IMR-90 (cell line): ENCODE measurements around the gene LYRM4. TPM values are rescaled to one million over a fixed set of nuclear protein-coding genes. Genes with fewer than 3 reads are reported as not detected.

Source experiments
- ATAC-seq: fragments of 200-7000 bp; cut with Tn5 transposase; 2 replicates; pipeline ENCODE4 v1.9.1; 2020; ENCODE audit warnings: low read depth, mild to moderate bottlenecking, moderate library complexity
- BruUV-seq: library from RNA; stranded (reverse); fragments of 400-500 nt; replicated peaks from 2 replicates; lab custom pipeline; 2021; lab: Mats Ljungman, UMichigan
- CTCF ChIA-PET: fragments of 300-600 bp; formaldehyde crosslinking; extraction: SDS; loops from one replicate; lab custom pipeline; 2021; ENCODE audit warnings: antibody characterized with exemption; lab: Yijun Ruan, JAX
- POLR2A ChIA-PET: fragments of 300-600 bp; sonication (Branson Sonifier 250); formaldehyde crosslinking; loops from one replicate; lab custom pipeline; 2022; ENCODE audit warnings: antibody characterized with exemption; ENCODE audit not compliant: unreplicated experiment; lab: Charles Lee
- DNase-seq: peaks from one replicate; pipeline ENCODE4 v3.0.0; 2013
- H2AFZ ChIP-seq: replicated peaks from 2 replicates; pipeline ENCODE3; 2013; ENCODE audit warnings: low read length, mild to moderate bottlenecking; ENCODE audit not compliant: poor library complexity
- H2AK5ac ChIP-seq: 2 replicates; pipeline ENCODE4 v1.6.1; 2013; ENCODE audit warnings: low read depth, low read length, inconsistent platforms
- H2AK9ac ChIP-seq: replicated peaks from 2 replicates; pipeline ENCODE3; 2013; ENCODE audit warnings: mild to moderate bottlenecking, low read depth, low read length, moderate library complexity; ENCODE audit not compliant: poor library complexity
- H2BK120ac ChIP-seq: 2 replicates; pipeline ENCODE4 v1.6.1; 2013; ENCODE audit warnings: low read depth, low read length, inconsistent platforms
- H2BK15ac ChIP-seq: 3 replicates; pipeline ENCODE4 v1.6.1; 2013; ENCODE audit warnings: low read depth, low read length, inconsistent platforms
- H2BK20ac ChIP-seq: 2 replicates; pipeline ENCODE4 v1.6.1; 2013; ENCODE audit warnings: low read depth, mild to moderate bottlenecking, inconsistent platforms, low read length, moderate library complexity
- H2BK5ac ChIP-seq: 2 replicates; pipeline ENCODE4 v1.6.1; 2013; ENCODE audit warnings: mild to moderate bottlenecking, low read depth, low read length, inconsistent platforms; ENCODE audit not compliant: poor library complexity, severe bottlenecking
- H3K14ac ChIP-seq: replicated peaks from 2 replicates; pipeline ENCODE4 v1.6.1; 2013; ENCODE audit warnings: low read depth, low read length, inconsistent platforms
- H3K18ac ChIP-seq: 2 replicates; pipeline ENCODE4 v1.6.1; 2013; ENCODE audit warnings: low read depth, low read length, control low read depth
- H3K23ac ChIP-seq: 2 replicates; pipeline ENCODE4 v1.6.1; 2013; ENCODE audit warnings: low read depth, low read length, inconsistent platforms
- H3K27ac ChIP-seq: 2 replicates; pipeline ENCODE4 v1.5.1; 2013; ENCODE audit warnings: mild to moderate bottlenecking, control low read depth, low read length; ENCODE audit not compliant: insufficient read depth
- H3K27me3 ChIP-seq: 2 replicates; pipeline ENCODE4 v1.6.1; 2013; ENCODE audit warnings: low read length; ENCODE audit not compliant: control insufficient read depth, insufficient read depth
- H3K36me3 ChIP-seq: 2 replicates; pipeline ENCODE4 v1.6.1; 2013; ENCODE audit warnings: low read length, mixed read lengths; ENCODE audit not compliant: control insufficient read depth, insufficient read depth
- H3K4ac ChIP-seq: 2 replicates; pipeline ENCODE4 v1.6.1; 2013; ENCODE audit warnings: low read depth, low read length, inconsistent platforms
- H3K4me1 ChIP-seq: 2 replicates; pipeline ENCODE4 v1.6.1; 2013; ENCODE audit warnings: low read length, mixed read lengths; ENCODE audit not compliant: control insufficient read depth, insufficient read depth
- H3K4me2 ChIP-seq: 2 replicates; pipeline ENCODE4 v1.6.1; 2013; ENCODE audit warnings: low read depth, mild to moderate bottlenecking, control low read depth, low read length, moderate library complexity
- H3K4me3 ChIP-seq: 2 replicates; pipeline ENCODE4 v1.5.1; 2013; ENCODE audit warnings: low read depth, mild to moderate bottlenecking, control low read depth, low read length, moderate library complexity; ENCODE audit not compliant: insufficient read depth
- H3K56ac ChIP-seq: 2 replicates; pipeline ENCODE4 v1.6.1; 2013; ENCODE audit warnings: low read length, inconsistent platforms; ENCODE audit not compliant: insufficient read depth; ENCODE audit errors: extremely low read depth
- H3K79me1 ChIP-seq, 2 experiments: 2 replicates each; pipeline ENCODE4 v1.6.1; 2013; ENCODE audit warnings: low read length in 2 of 2, inconsistent platforms in 1 of 2, low read depth in 1 of 2
- H3K9ac ChIP-seq: 2 replicates; pipeline ENCODE4 v1.6.1; 2013; ENCODE audit warnings: low read depth, low read length, control low read depth
- H3K9me1 ChIP-seq: 2 replicates; pipeline ENCODE4 v1.6.1; 2013; ENCODE audit warnings: low read length, inconsistent platforms; ENCODE audit not compliant: insufficient read depth
- H3K9me3 ChIP-seq: 2 replicates; pipeline ENCODE4 v1.6.1; 2013; ENCODE audit warnings: low read length; ENCODE audit not compliant: control insufficient read depth, insufficient read depth
- H4K20me1 ChIP-seq: 2 replicates; pipeline ENCODE4 v1.6.1; 2013; ENCODE audit warnings: low read length, inconsistent platforms; ENCODE audit not compliant: insufficient read depth
- H4K5ac ChIP-seq: 2 replicates; pipeline ENCODE4 v1.6.1; 2013; ENCODE audit warnings: mild to moderate bottlenecking, low read depth, low read length, control low read depth
- H4K8ac ChIP-seq, 2 experiments: 2 replicates each; pipeline ENCODE4 v1.6.1; 2013; ENCODE audit warnings: low read depth in 2 of 2, low read length in 2 of 2, control low read depth in 1 of 2, inconsistent platforms in 1 of 2
- H4K91ac ChIP-seq: 2 replicates; pipeline ENCODE4 v1.6.1; 2013; ENCODE audit warnings: low read depth, low read length, inconsistent platforms; ENCODE audit not compliant: insufficient read depth
- BHLHE40 ChIP-seq: fragments of 150-350 bp; IDR thresholded peaks from 2 replicates; pipeline ENCODE4 v1.6.1; 2016; ENCODE audit warnings: mild to moderate bottlenecking, low read depth, low read length
- CEBPB ChIP-seq: IDR thresholded peaks from 2 replicates; pipeline ENCODE4 v1.6.1; 2012; ENCODE audit warnings: low read depth, low read length, improper control_type of control experiment
- CHD1 ChIP-seq: IDR thresholded peaks from 2 replicates; pipeline ENCODE4 v1.6.1; 2012; ENCODE audit warnings: low read depth, low read length, improper control_type of control experiment
- FOS ChIP-seq: fragments of 150-350 bp; IDR thresholded peaks from 2 replicates; pipeline ENCODE4 v1.6.1; 2016; ENCODE audit warnings: low read depth, low read length
- MAFK ChIP-seq: IDR thresholded peaks from 2 replicates; pipeline ENCODE4 v1.6.1; 2012; ENCODE audit warnings: low read depth, low read length, improper control_type of control experiment
- MAZ ChIP-seq: IDR thresholded peaks from 2 replicates; pipeline ENCODE4 v1.6.1; 2012; ENCODE audit warnings: low read depth, mild to moderate bottlenecking, low read length, improper control_type of control experiment, moderate library complexity, borderline replicate concordance
- MXI1 ChIP-seq: IDR thresholded peaks from 2 replicates; pipeline ENCODE4 v1.6.1; 2012; ENCODE audit warnings: low read depth, mild to moderate bottlenecking, low read length, moderate library complexity, borderline replicate concordance
- NFE2L2 ChIP-seq: fragments of 150-350 bp; IDR thresholded peaks from 2 replicates; pipeline ENCODE4 v1.6.1; 2016; ENCODE audit warnings: low read depth, mild to moderate bottlenecking, low read length
- POLR2A ChIP-seq: IDR thresholded peaks from 2 replicates; pipeline ENCODE4 v1.6.1; 2012; ENCODE audit warnings: mild to moderate bottlenecking, low read depth, low read length
- RAD21 ChIP-seq: IDR thresholded peaks from 2 replicates; pipeline ENCODE4 v1.6.1; 2012; ENCODE audit warnings: low read length, improper control_type of control experiment
- RCOR1 ChIP-seq: IDR thresholded peaks from 2 replicates; pipeline ENCODE4 v1.6.1; 2012; ENCODE audit warnings: mild to moderate bottlenecking, low read length, improper control_type of control experiment; ENCODE audit not compliant: insufficient replicate concordance
- RFX5 ChIP-seq: IDR thresholded peaks from 2 replicates; pipeline ENCODE4 v1.8.0; 2012; ENCODE audit warnings: low read depth, mild to moderate bottlenecking, low read length, moderate library complexity
- SMC3 ChIP-seq: fragments of 150-350 bp; IDR thresholded peaks from 2 replicates; pipeline ENCODE4 v1.6.1; 2016; ENCODE audit warnings: low read depth, mild to moderate bottlenecking, antibody characterized with exemption, low read length, moderate library complexity
- WGBS, 2 experiments: methylation state at CpG; one replicate each; pipeline versions ENCODE4 v1.1.5 to v1.1.7; 2013; ENCODE audit warnings: missing lambda C conversion rate in 2 of 2; ENCODE audit not compliant: insufficient read length in 1 of 2; ENCODE audit errors: extremely low coverage in 2 of 2; 5-methylcytosine and 5-hydroxymethylcytosine counted together
- dilution Hi-C: fragments of 300-500 bp; cut with HindIII; formaldehyde crosslinking; loops from one replicate; pipeline ENCODE4 v1.14.3; 2018; ENCODE audit warnings: low sequenced_read_pairs; ENCODE audit not compliant: unreplicated experiment
- in situ Hi-C: fragments of 300-500 bp; cut with MboI; formaldehyde crosslinking; loops from 3 replicates; pipeline ENCODE4 v1.14.3; 2019; ENCODE audit warnings: low sequenced_read_pairs, inconsistent platforms, mixed read lengths
- intact Hi-C: fragments of 100-400 bp; cut with micrococcal nuclease; formaldehyde crosslinking; loops from 2 replicates; pipeline ENCODE4 v1.10.0; 2022
- polyA plus RNA-seq, 3 experiments: library from polyadenylated mRNA; depleted of rRNA; stranded (reverse); fragments of >200 nt; gene quantifications; 2 replicates each; pipeline ENCODE4 v1.2.3, GENCODE V29; 2012; ENCODE audit warnings: low replicate concordance in 1 of 3
- total RNA-seq: library from RNA; depleted of rRNA; stranded (reverse); fragments of >200 nt; gene quantifications from 2 replicates; pipeline ENCODE4 v1.2.3, GENCODE V29; 2012
- TF ChIP-seq, protein P1 (sequence below): conservative IDR thresholded peaks from 2 replicates; pipeline ENCODE4 v1.5.1; 2012; ENCODE audit warnings: mild to moderate bottlenecking, low read depth, low read length, improper control_type of control experiment

The LYRM4 gene
- total and polyA plus RNA-seq, 2 of the 4 experiments (the other 2 are of a cell fraction) = 11.5 to 26.6 TPM

DNA sequence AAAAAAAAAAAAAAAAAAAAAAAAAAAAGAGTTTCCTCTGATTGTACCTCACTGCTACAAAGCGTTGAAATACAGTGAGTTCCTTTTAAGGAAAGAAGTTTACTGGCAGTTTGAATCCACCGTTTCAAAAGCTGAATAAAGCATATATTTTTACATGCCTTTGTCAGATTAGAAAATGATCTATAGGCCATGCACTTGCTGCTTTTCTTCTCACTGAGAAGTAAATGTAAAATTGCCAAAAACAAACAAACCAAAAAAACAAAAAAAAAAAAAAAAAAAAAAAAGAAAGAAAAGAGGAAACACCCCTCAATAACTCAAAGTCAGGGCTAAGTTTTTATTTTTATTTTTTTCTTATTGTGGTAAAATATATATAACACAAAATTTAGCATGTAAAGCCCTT, 81.9 kb downstream of the LYRM4 start:
- Histone ChIP-seq H3K27ac (no peak overlapping the region), H2AK9ac (no peak overlapping the region), H3K4me2 (no peak overlapping the region), H2BK20ac (no peak overlapping the region), H2AK5ac (no peak overlapping the region), H2AFZ (no peak overlapping the region), H2BK5ac (no peak overlapping the region), H4K8ac (no peak overlapping the region), H3K4ac (no peak overlapping the region), H4K5ac (no peak overlapping the region), H2BK15ac (no peak overlapping the region), H3K56ac (no peak overlapping the region), H3K9ac (no peak overlapping the region), H3K9me3 (no peaks in the 10 kb centered on the region), H3K23ac (no peak overlapping the region), H4K20me1 (no peaks in the 10 kb centered on the region), H3K36me3 (no peaks in the 10 kb centered on the region), H3K4me3 (no peak overlapping the region), H4K91ac (no peak overlapping the region), H3K4me1 (peaks cover 2% of the 10 kb centered on the region), H3K14ac (no peak overlapping the region), H3K27me3 (no peaks in the 10 kb centered on the region), H2BK120ac (no peak overlapping the region), H3K18ac (no peak overlapping the region), H3K79me1 (no peaks in the 10 kb centered on the region), H3K9me1 (no peaks in the 10 kb centered on the region; the same call in 1 of the 2 replicates)
- TF ChIP-seq, protein P1, sequence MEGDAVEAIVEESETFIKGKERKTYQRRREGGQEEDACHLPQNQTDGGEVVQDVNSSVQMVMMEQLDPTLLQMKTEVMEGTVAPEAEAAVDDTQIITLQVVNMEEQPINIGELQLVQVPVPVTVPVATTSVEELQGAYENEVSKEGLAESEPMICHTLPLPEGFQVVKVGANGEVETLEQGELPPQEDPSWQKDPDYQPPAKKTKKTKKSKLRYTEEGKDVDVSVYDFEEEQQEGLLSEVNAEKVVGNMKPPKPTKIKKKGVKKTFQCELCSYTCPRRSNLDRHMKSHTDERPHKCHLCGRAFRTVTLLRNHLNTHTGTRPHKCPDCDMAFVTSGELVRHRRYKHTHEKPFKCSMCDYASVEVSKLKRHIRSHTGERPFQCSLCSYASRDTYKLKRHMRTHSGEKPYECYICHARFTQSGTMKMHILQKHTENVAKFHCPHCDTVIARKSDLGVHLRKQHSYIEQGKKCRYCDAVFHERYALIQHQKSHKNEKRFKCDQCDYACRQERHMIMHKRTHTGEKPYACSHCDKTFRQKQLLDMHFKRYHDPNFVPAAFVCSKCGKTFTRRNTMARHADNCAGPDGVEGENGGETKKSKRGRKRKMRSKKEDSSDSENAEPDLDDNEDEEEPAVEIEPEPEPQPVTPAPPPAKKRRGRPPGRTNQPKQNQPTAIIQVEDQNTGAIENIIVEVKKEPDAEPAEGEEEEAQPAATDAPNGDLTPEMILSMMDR = no peak
- TF ChIP-seq FOS (no peak), SMC3 (no peak), NFE2L2 (no peak), POLR2A (no peak), CEBPB (no peak), CHD1 (no peak), BHLHE40 (no peak), MAZ (no peak), MXI1 (no peak), RAD21 (no peak), RFX5 (no peak), RCOR1 (no peak), MAFK (no peak)
- WGBS, 2 experiments = no CpG with 5 or more reads among the region's 2 CpGs
- dilution Hi-C loops (no loop called here), in situ Hi-C loops (no loop called here), intact Hi-C loops (no loop called here)
- no TSS peak for BruUV-seq
- DNase-seq = no peak
- ChIA-PET POLR2A (no interaction called here), CTCF (no interaction called here)
- ATAC-seq = no peak
